ENCODE measurements around the gene PTPRM. TPM values are rescaled to one million over a fixed set of nuclear protein-coding genes. Genes with fewer than 3 reads are reported as not detected.

The PTPRM gene
- total and polyA plus RNA-seq, 2 of the 8 experiments (the other 6 are each of a cell fraction or from before 2014, with no cell fraction given) = 4.1 to 7.0 TPM

GRCh38 chr18:7757175-7757574, 190.1 kb downstream of the PTPRM start:
- Histone ChIP-seq H4K5ac (ENCODE audit: insufficient read length, low read depth, low read length) (no peak overlapping the region), H3K36me3 (ENCODE audit: control insufficient read depth in 2 of 4, insufficient read depth in 4 of 4, low read length in 3 of 4) (no peaks in the 10 kb centered on the region), H2AK5ac (ENCODE audit: low read depth, low read length) (no peak overlapping the region), H3K27me3 (replicated peaks in 1 of 4; ENCODE audit: control insufficient read depth in 3 of 4, extremely low read depth in 1 of 4, insufficient read depth in 3 of 4, low read length in 3 of 4) (no peaks in the 10 kb centered on the region), H2BK15ac (ENCODE audit: low read length) (no peak overlapping the region), H3K9ac (replicated peaks in 1 of 4; ENCODE audit: extremely low read depth in 1 of 4, low read depth in 3 of 4, low read length in 3 of 4) (no peak overlapping the region), H2BK120ac (replicated peaks; ENCODE audit: low read depth, low read length) (no peak overlapping the region), H3K27ac (ENCODE audit: low read depth, low read length) (no peak overlapping the region), H4K91ac (replicated peaks; ENCODE audit: insufficient read length, low read length) (no peak overlapping the region), H3K14ac (ENCODE audit: insufficient read length) (no peak overlapping the region), H3K18ac (ENCODE audit: extremely low read depth, low read length) (no peak overlapping the region), H3K56ac (replicated peaks; ENCODE audit: insufficient read length, low read depth, low read length) (no peak overlapping the region), H2BK5ac (ENCODE audit: low read depth, low read length) (no peak overlapping the region), H3K4me3 (ENCODE audit: extremely low read depth in 1 of 4, insufficient read depth in 2 of 4, low read depth in 3 of 4, low read length in 4 of 4) (no peak overlapping the region), H2BK20ac (ENCODE audit: low read length) (no peak overlapping the region), H3K4ac (replicated peaks; ENCODE audit: insufficient read length, low read depth, low read length) (no peak overlapping the region), H2BK12ac (ENCODE audit: low read depth, low read length) (no peak overlapping the region), H4K20me1 (replicated peaks in 1 of 2; ENCODE audit: control insufficient read depth in 1 of 2, insufficient read depth in 2 of 2, low read length in 2 of 2) (no peaks in the 10 kb centered on the region), H3K23ac (ENCODE audit: insufficient read length) (no peak overlapping the region), H3K79me1 (ENCODE audit: low read depth, low read length) (no peaks in the 10 kb centered on the region), H3K4me2 (ENCODE audit: insufficient read depth in 1 of 2, low read depth in 2 of 2, low read length in 2 of 2) (no peak overlapping the region), H2AFZ (ENCODE audit: low read length) (no peak overlapping the region), H4K8ac (ENCODE audit: extremely low read depth, insufficient read depth, low read length) (no peak overlapping the region), H3K4me1 (replicated peaks in 1 of 4; ENCODE audit: control insufficient read depth in 3 of 4, insufficient read depth in 4 of 4, low read length in 3 of 4) (peaks cover 0 to 3% (median 0%) of the 10 kb centered on the region in 4 experiments; a peak in 3 of 7 replicates), H3K9me3 (ENCODE audit: insufficient read depth in 2 of 2, low read depth in 1 of 2, low read length in 1 of 2) (no peaks in the 10 kb centered on the region), H3K79me2 (ENCODE audit: control insufficient read depth in 1 of 2, insufficient read depth in 2 of 2, low read length in 2 of 2) (no peaks in the 10 kb centered on the region), H3K23me2 (ENCODE audit: low read depth, low read length) (no peaks in the 10 kb centered on the region)
- ChIA-PET CTCF (ENCODE audit: partially characterized antibody) (interaction anchor here (2.0 kb wide), 1 partner anchor 12 kb away, joined by 4 read pairs; no protein-coding TSS in a partner anchor), POLR2A (ENCODE audit: partially characterized antibody) (no interaction called here)
- 89% methylated on average over 2 of the region's 2 CpGs; no CpG with 5 or more reads in 1 of the 2 experiments for WGBS, 2 experiments (ENCODE audit: extremely low coverage in 1 of 2, insufficient coverage in 1 of 2, insufficient read length in 1 of 2, insufficient replicate concordance in 2 of 2, low coverage in 1 of 2, low lambda C conversion rate in 2 of 2, missing lambda C conversion rate in 1 of 2)
- FAIRE-seq (no peak), DNase-seq (ENCODE audit: low read depth in 1 of 2, low spot score in 2 of 2) (no peak)
- TF ChIP-seq JUND (IDR thresholded peaks at IDR 0.05; ENCODE audit: low read length) (no peak), USF2 (IDR thresholded peaks at IDR 0.05; ENCODE audit: low read length) (no peak), KDM4A (IDR thresholded peaks at IDR 0.05; ENCODE audit: low read depth, low read length, severe bottlenecking) (no peak), CHD1 (IDR thresholded peaks at IDR 0.05; ENCODE audit: low read depth, low read length) (no peak), CHD2 (IDR thresholded peaks at IDR 0.05; ENCODE audit: low read length) (no peak), CEBPB (IDR thresholded peaks at IDR 0.05; ENCODE audit: low read depth, low read length) (no peak), RBBP5 (IDR thresholded peaks at IDR 0.05; ENCODE audit: borderline replicate concordance, low read depth, low read length) (no peak)
